ENCODE measurements around the gene HS1BP3. TPM values are rescaled to one million over a fixed set of nuclear protein-coding genes. Genes with fewer than 3 reads are reported as not detected.

Gene HS1BP3
- total and polyA plus RNA-seq, 2 experiments from 2014 or later = 10.5 to 10.6 TPM

- Histone ChIP-seq H3K27ac (no peak overlapping the region), H4K20me1 (ENCODE audit: insufficient read depth) (no peaks in the 10 kb centered on the region), H3K27me3 (replicated peaks; ENCODE audit: insufficient read depth) (no peaks in the 10 kb centered on the region), H3K4me3 (no peak overlapping the region), H3K79me2 (ENCODE audit: insufficient read depth) (no peaks in the 10 kb centered on the region), H3F3A (ENCODE audit: insufficient read depth) (no peaks in the 10 kb centered on the region), H3K9ac (no peak overlapping the region), H3K9me3 (ENCODE audit: low read depth) (no peaks in the 10 kb centered on the region), H3K4me1 (ENCODE audit: insufficient read depth) (peaks cover 14% of the 10 kb centered on the region), H2AFZ (no peak overlapping the region), H3K4me2 (ENCODE audit: unreplicated experiment) (no peak overlapping the region), H3K9me2 (ENCODE audit: insufficient read depth) (no peaks in the 10 kb centered on the region), H3K36me3 (ENCODE audit: low read depth) (no peaks in the 10 kb centered on the region)
- no peak for DNase-seq
- TF ChIP-seq EZH2phosphoT487 (IDR thresholded peaks at IDR 0.05; ENCODE audit: insufficient read depth, low read depth) (no peak), EZH2 (IDR thresholded peaks at IDR 0.05; ENCODE audit: insufficient read depth, poor library complexity, severe bottlenecking) (no peak)
- 95 to 100% methylated on average over 4 of the region's 4 CpGs for WGBS, 2 experiments (ENCODE audit: low coverage in 1 of 2, low lambda C conversion rate in 2 of 2, missing lambda C conversion rate in 2 of 2)
- in situ Hi-C loops (cut with MboI) = no loop called here
Measured at GRCh38 chr2:20620696-20621365, 30.1 kb downstream of the HS1BP3 start.

DNA sequence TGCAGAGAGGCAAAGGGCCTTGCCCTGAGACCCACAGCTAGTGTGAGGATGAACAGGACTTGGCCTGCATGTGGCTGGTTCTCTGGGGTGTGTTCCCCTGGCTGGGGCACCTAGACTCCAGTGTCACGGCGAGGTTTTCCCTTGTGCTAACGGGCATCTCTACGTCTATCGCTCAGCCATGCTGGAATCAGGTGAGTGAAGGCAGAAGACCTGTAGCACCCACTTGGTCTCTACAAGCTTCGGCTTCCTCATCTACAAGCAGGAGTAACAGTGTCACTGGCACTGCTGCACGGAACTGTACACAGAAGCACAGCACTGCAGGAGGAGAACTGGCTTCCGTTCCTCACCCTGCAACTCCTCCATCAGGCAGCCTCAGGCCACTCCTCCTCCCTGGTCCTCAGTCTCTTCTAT lies 30.6 kb downstream of the HS1BP3 start:
- Histone ChIP-seq H3K9me2 (ENCODE audit: insufficient read depth) (no peaks in the 10 kb centered on the region), H3K27ac (no peak overlapping the region), H4K20me1 (ENCODE audit: insufficient read depth) (no peaks in the 10 kb centered on the region), H3K27me3 (replicated peaks; ENCODE audit: insufficient read depth) (no peaks in the 10 kb centered on the region), H3K4me3 (no peak overlapping the region), H3F3A (ENCODE audit: insufficient read depth) (no peaks in the 10 kb centered on the region), H3K4me2 (ENCODE audit: unreplicated experiment) (no peak overlapping the region), H2AFZ (no peak overlapping the region), H3K4me1 (ENCODE audit: insufficient read depth) (peaks cover 14% of the 10 kb centered on the region), H3K79me2 (ENCODE audit: insufficient read depth) (no peaks in the 10 kb centered on the region), H3K36me3 (ENCODE audit: low read depth) (no peaks in the 10 kb centered on the region), H3K9me3 (ENCODE audit: low read depth) (no peaks in the 10 kb centered on the region), H3K9ac (no peak overlapping the region)
- TF ChIP-seq EZH2phosphoT487 (IDR thresholded peaks at IDR 0.05; ENCODE audit: insufficient read depth, low read depth) (no peak), EZH2 (IDR thresholded peaks at IDR 0.05; ENCODE audit: insufficient read depth, poor library complexity, severe bottlenecking) (no peak)
- in situ Hi-C loops (cut with MboI) = no loop called here
- whole genome bisulfite sequencing, 2 experiments (ENCODE audit: low coverage in 1 of 2, low lambda C conversion rate in 2 of 2, missing lambda C conversion rate in 2 of 2) = 87% methylated on average over 7 to 8 of the region's 8 CpGs
- no peak for DNase-seq

DNA sequence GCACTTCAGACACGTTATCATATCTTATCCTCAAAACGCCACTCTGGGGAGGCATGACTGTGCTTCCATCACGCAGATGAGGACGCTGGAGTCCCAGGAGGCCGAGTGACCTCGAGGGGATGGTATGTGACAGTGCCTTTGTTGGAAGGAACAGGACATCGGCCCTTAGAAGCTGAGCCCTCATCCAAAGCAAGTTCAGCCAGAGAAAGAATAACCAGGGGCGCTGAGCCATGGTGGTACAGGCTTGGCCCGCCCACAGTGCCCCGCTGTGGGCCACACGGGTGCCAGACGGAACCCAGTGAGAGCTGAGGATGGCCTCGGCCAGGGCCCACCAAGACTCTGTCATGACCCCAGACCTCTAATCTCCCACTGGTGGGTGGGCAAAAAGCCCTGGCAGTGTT lies 31.3 kb downstream of the HS1BP3 start:
- H3K4me3 ChIP-seq = no peak overlapping the region
- H3K36me3 ChIP-seq (ENCODE audit: low read depth) = no peaks in the 10 kb centered on the region
- no peaks in the 10 kb centered on the region for H4K20me1 ChIP-seq (ENCODE audit: insufficient read depth)
- H3K79me2 ChIP-seq (ENCODE audit: insufficient read depth) = no peaks in the 10 kb centered on the region
- H3K9me2 ChIP-seq (ENCODE audit: insufficient read depth) = no peaks in the 10 kb centered on the region
- no peak overlapping the region for H3K27ac ChIP-seq
- WGBS, 2 experiments (ENCODE audit: low coverage in 1 of 2, low lambda C conversion rate in 2 of 2, missing lambda C conversion rate in 2 of 2) = 79 to 82% methylated on average over 13 of the region's 13 CpGs
- no peaks in the 10 kb centered on the region for H3K27me3 ChIP-seq (replicated peaks; ENCODE audit: insufficient read depth)
- no peak overlapping the region for H3K4me2 ChIP-seq (ENCODE audit: unreplicated experiment)
- no peak for TF ChIP-seq EZH2 (IDR thresholded peaks at IDR 0.05; ENCODE audit: insufficient read depth, poor library complexity, severe bottlenecking)
- TF ChIP-seq EZH2phosphoT487 (IDR thresholded peaks at IDR 0.05; ENCODE audit: insufficient read depth, low read depth) = no peak
- no peak overlapping the region for H2AFZ ChIP-seq
- H3F3A ChIP-seq (ENCODE audit: insufficient read depth) = no peaks in the 10 kb centered on the region
- no peak overlapping the region for H3K9ac ChIP-seq
- no peaks in the 10 kb centered on the region for H3K9me3 ChIP-seq (ENCODE audit: low read depth)
- in situ Hi-C loops (cut with MboI) = no loop called here
- DNase-seq = no peak
- peaks cover 14% of the 10 kb centered on the region for H3K4me1 ChIP-seq (ENCODE audit: insufficient read depth)

DNA sequence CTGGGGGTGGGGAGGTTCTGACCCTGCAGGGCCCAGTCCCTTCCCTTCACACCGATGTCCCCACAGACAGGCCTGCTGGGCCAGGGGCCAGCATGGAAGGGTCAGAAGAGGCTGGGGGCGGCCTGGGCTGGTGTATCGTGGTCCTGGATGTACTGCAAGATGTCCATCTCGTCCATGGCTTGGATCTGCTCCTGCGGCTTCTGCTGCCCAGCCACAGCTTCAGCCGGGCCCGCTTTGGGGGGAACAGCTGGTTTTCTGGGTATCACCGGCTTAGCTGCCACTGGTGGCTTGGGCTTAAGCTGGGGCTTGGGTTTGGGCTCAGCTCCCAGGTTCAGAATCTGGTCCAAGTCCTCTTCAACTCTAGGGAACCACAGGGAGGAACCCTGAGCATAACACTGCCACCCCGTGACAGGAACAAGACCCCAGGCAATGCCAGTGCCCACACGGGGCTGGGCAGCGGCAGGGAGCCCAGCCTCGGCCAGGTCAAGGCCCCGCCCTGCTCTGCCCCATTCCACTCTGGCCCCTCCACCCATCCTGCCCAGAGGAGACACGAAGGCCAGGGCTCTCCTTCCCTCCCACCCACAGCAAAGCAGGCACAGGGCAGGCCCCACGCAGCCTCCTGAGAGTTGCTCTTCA lies 31.9 kb downstream of the HS1BP3 start:
- Histone ChIP-seq H3K79me2 (ENCODE audit: insufficient read depth) (no peaks in the 10 kb centered on the region), H3K4me2 (ENCODE audit: unreplicated experiment) (no peak overlapping the region), H2AFZ (no peak overlapping the region; the same call in 1 of the 2 replicates), H3F3A (ENCODE audit: insufficient read depth) (no peaks in the 10 kb centered on the region), H3K9me2 (ENCODE audit: insufficient read depth) (no peaks in the 10 kb centered on the region), H4K20me1 (ENCODE audit: insufficient read depth) (no peaks in the 10 kb centered on the region), H3K27me3 (replicated peaks; ENCODE audit: insufficient read depth) (no peaks in the 10 kb centered on the region), H3K27ac (peak overlapping the region; percentile 93), H3K36me3 (ENCODE audit: low read depth) (no peaks in the 10 kb centered on the region), H3K9ac (peak overlapping the region; percentile 94), H3K4me3 (no peak overlapping the region), H3K9me3 (ENCODE audit: low read depth) (no peaks in the 10 kb centered on the region), H3K4me1 (ENCODE audit: insufficient read depth) (peaks cover 14% of the 10 kb centered on the region)
- no peak for DNase-seq
- TF ChIP-seq EZH2 (IDR thresholded peaks at IDR 0.05; ENCODE audit: insufficient read depth, poor library complexity, severe bottlenecking) = no peak
- no peak for TF ChIP-seq EZH2phosphoT487 (IDR thresholded peaks at IDR 0.05; ENCODE audit: insufficient read depth, low read depth)
- in situ Hi-C loops (cut with MboI) = no loop called here
- WGBS, 2 experiments (ENCODE audit: low coverage in 1 of 2, low lambda C conversion rate in 2 of 2, missing lambda C conversion rate in 2 of 2) = 80% methylated on average over 13 to 14 of the region's 15 CpGs

All from GM23248 (cell line).